ENCODE measurements around the gene CERS2. TPM values are rescaled to one million over a fixed set of nuclear protein-coding genes. Genes with fewer than 3 reads are reported as not detected.

Gene CERS2
- total and polyA plus RNA-seq, 10 of the 15 experiments (the other 5 are each of a cell fraction or from before 2014, with no cell fraction given), result 9.2 to 87.9 (median 50.8) TPM

GRCh38 chr1:150957666-150958065 lies 17.0 kb downstream of the CERS2 start:
- DNase-seq (ENCODE audit: low read depth, low spot score) (no peak), ATAC-seq (no peak), FAIRE-seq (no peak)
- ChIA-PET CTCF (interaction anchor here (0.7 to 1.5 kb wide), 3 partner anchors 18 to 100 kb away, joined by 3 to 4 read pairs (median 4); no protein-coding TSS in a partner anchor), RAD21 (ENCODE audit: unreplicated experiment) (interaction anchor here (0.7 kb wide), 1 partner anchor 30 kb away, joined by 3 read pairs; no protein-coding TSS in a partner anchor), SMC1A (ENCODE audit: uncharacterized antibody, unreplicated experiment) (interaction anchor here (1.4 kb wide), 1 partner anchor 48 kb away, joined by 3 read pairs; no protein-coding TSS in a partner anchor), POLR2A (interaction anchor here (0.6 to 1.5 kb wide), 5 partner anchors 29 to 617 kb away, joined by 3 to 8 read pairs (median 5); no protein-coding TSS in a partner anchor)
- BruUV-seq (replicated peaks), result no TSS peak
- Histone ChIP-seq H3K9ac (ENCODE audit: control insufficient read depth, insufficient read depth, low read length) (no peak overlapping the region), H3K36me3 (ENCODE audit: control insufficient read depth in 2 of 2, insufficient read depth in 2 of 2, low read length in 1 of 2) (peaks cover 8 to 22% of the 10 kb centered on the region in 2 experiments), H3K27ac (ENCODE audit: control insufficient read depth, insufficient read depth) (no peak overlapping the region), H3K79me2 (ENCODE audit: control insufficient read depth, insufficient read depth, low read length) (no peaks in the 10 kb centered on the region), H3K4me3 (no peak overlapping the region), H3K9me3 (replicated peaks; ENCODE audit: control insufficient read depth, insufficient read depth, low read length) (no peaks in the 10 kb centered on the region), H2AFZ (ENCODE audit: control insufficient read depth, low read depth, low read length) (no peak overlapping the region), H3K27me3 (replicated peaks in 1 of 2; ENCODE audit: control insufficient read depth in 2 of 2, insufficient read depth in 2 of 2, low read length in 1 of 2) (no peaks in the 10 kb centered on the region), H4K20me1 (ENCODE audit: control insufficient read depth, insufficient read depth) (no peaks in the 10 kb centered on the region), H3K4me2 (ENCODE audit: control insufficient read depth, insufficient read depth) (no peak overlapping the region), H3K4me1 (ENCODE audit: control insufficient read depth, insufficient read depth, low read length) (no peaks in the 10 kb centered on the region)
- TF ChIP-seq ZNF622 (IDR thresholded peaks at IDR 0.05) (no peak), CHD4 (IDR thresholded peaks at IDR 0.05) (no peak), NBN (IDR thresholded peaks at IDR 0.05) (no peak), BCL3 (IDR thresholded peaks at IDR 0.05; ENCODE audit: borderline replicate concordance, insufficient read depth, low read depth, low read length, poor library complexity, severe bottlenecking) (no peak), SREBF1 (IDR thresholded peaks at IDR 0.05; ENCODE audit: low read length) (no peak), CHD2 (IDR thresholded peaks at IDR 0.05; ENCODE audit: borderline replicate concordance, low read depth, low read length) (no peak), SP1 (IDR thresholded peaks at IDR 0.05; ENCODE audit: low read depth, low read length) (no peak), NR2C1 (IDR thresholded peaks at IDR 0.05) (no peak), MAX (IDR thresholded peaks at IDR 0.05; ENCODE audit: low read depth, low read length) (no peak), ATF2 (IDR thresholded peaks at IDR 0.05; ENCODE audit: low read length) (no peak), ZNF24 (IDR thresholded peaks at IDR 0.05) (no peak), SMAD1 (IDR thresholded peaks at IDR 0.05; ENCODE audit: low read depth, partially characterized antibody) (no peak), POU2F2 (IDR thresholded peaks at IDR 0.05; ENCODE audit: borderline replicate concordance, low read depth, low read length) (no peak), NKRF (conservative IDR thresholded peaks at IDR 0.05) (no peak), HDAC2 (IDR thresholded peaks at IDR 0.05) (no peak), RELB (IDR thresholded peaks at IDR 0.05; ENCODE audit: low read depth) (no peak), MXI1 (IDR thresholded peaks at IDR 0.05; ENCODE audit: low read depth, low read length) (no peak)
- in situ Hi-C loops (cut with MboI) (no loop called here), intact Hi-C loops (cut with micrococcal nuclease; ENCODE audit: unreplicated experiment) (no loop called here)
- WGBS (ENCODE audit: insufficient coverage, insufficient replicate concordance, low lambda C conversion rate, missing lambda C conversion rate), result 93% methylated on average over 11 of the region's 11 CpGs

All from GM12878 (cell line).